Activated CD8-positive, alpha-beta memory T cell treated with anti-CD3 and anti-CD28 coated beads for 4 hours (primary cell): ENCODE data around the gene SLC12A5.

Experiments used
- DNase-seq, 2 donors: peaks; one replicate each; pipeline ENCODE4 v3.0.0-alpha.2; 2020; ENCODE audit warnings: low read depth in 2 of 2

SLC12A5 gene

GRCh38 chr20:46006964-46007363 is 22.1 kb upstream of the SLC12A5 start:
- DNase-seq, result no peak

GRCh38 chr20:46007671-46008070 is 21.3 kb upstream of the SLC12A5 start:
- DNase-seq, result no peak

- no peak for DNase-seq
Observed at GRCh38 chr20:46009816-46010215, 19.2 kb upstream of the SLC12A5 start.

GRCh38 chr20:46010491-46011391 is 18.3 kb upstream of the SLC12A5 start:
- DNase-seq, result no peak

- no peak for DNase-seq
Observed at GRCh38 chr20:46011631-46012482, 17.2 kb upstream of the SLC12A5 start.

- DNase-seq, result no peak
Observed at GRCh38 chr20:46012921-46013320, 16.1 kb upstream of the SLC12A5 start.

- DNase-seq, result no peak
Observed at GRCh38 chr20:46013322-46013828, 15.6 kb upstream of the SLC12A5 start.

- DNase-seq, result peak in 1 of 2 donors; percentile 41
Observed at GRCh38 chr20:46013829-46014516, 15.0 kb upstream of the SLC12A5 start.

- no peak for DNase-seq
Observed at GRCh38 chr20:46014517-46015396, 14.3 kb upstream of the SLC12A5 start.

GRCh38 chr20:46017272-46017671 is 11.7 kb upstream of the SLC12A5 start:
- no peak for DNase-seq

- no peak for DNase-seq
Observed at GRCh38 chr20:46018112-46018511, 10.9 kb upstream of the SLC12A5 start.

GRCh38 chr20:46018611-46019010 is 10.4 kb upstream of the SLC12A5 start:
- no peak for DNase-seq

- no peak for DNase-seq
Observed at GRCh38 chr20:46020555-46020954, 8.5 kb upstream of the SLC12A5 start.

- DNase-seq, result no peak
Observed at GRCh38 chr20:46021361-46022359, 7.4 kb upstream of the SLC12A5 start.

GRCh38 chr20:46022411-46023147 is 6.4 kb upstream of the SLC12A5 start:
- peak; percentile 50 to 57 for DNase-seq

- DNase-seq, result no peak
Observed at GRCh38 chr20:46023148-46023484, 5.9 kb upstream of the SLC12A5 start.

GRCh38 chr20:46023999-46024398 is 5.0 kb upstream of the SLC12A5 start:
- no peak for DNase-seq

GRCh38 chr20:46025376-46025783 is 3.6 kb upstream of the SLC12A5 start:
- DNase-seq, result no peak

GRCh38 chr20:46027245-46027853 is 1.7 kb upstream of the SLC12A5 start:
- DNase-seq, result no peak
